Uterus (tissue), 4 donors: ENCODE data around the gene PCDHGA6. TPM values are rescaled to one million over a fixed set of nuclear protein-coding genes. Genes with fewer than 3 reads are reported as not detected.
"Not testable (repeated sequence)": the region's sequence is repeated elsewhere in the genome, so short reads cannot be mapped to it uniquely, and the experiment has no call there.

Experiments used
- DNase-seq, 2 donors: peaks; one replicate each; pipeline ENCODE4 v3.0.0-alpha.2; 2019 to 2020
- H3K27ac ChIP-seq, 2 donors: fragments of 200-600 bp; sonication (generic); 1 replicate in 1 of 2; 2 replicates in 1 of 2; pipeline ENCODE4 v1.5.1; 2016 to 2018
- H3K27me3 ChIP-seq, 2 donors: fragments of 200-600 bp; sonication (generic); one replicate each; pipeline ENCODE4 v1.5.1; 2018 to 2019; ENCODE audit warnings: control low read depth in 1 of 2
- H3K36me3 ChIP-seq, 2 donors: fragments of 200-600 bp; sonication (generic); one replicate each; pipeline ENCODE4 v1.5.1; 2019; ENCODE audit warnings: control low read depth in 1 of 2
- H3K4me1 ChIP-seq, 2 donors: fragments of 200-600 bp; sonication (generic); one replicate each; pipeline ENCODE4 v1.5.1; 2018 to 2019; ENCODE audit warnings: control low read depth in 1 of 2
- H3K4me3 ChIP-seq, 2 donors: fragments of 200-600 bp; sonication (generic); 1 replicate in 1 of 2; 2 replicates in 1 of 2; pipeline ENCODE4 v1.5.1; 2018 to 2019; ENCODE audit warnings: mild to moderate bottlenecking in 1 of 2
- H3K9me3 ChIP-seq, 2 donors: fragments of 200-600 bp; sonication (generic); one replicate each; pipeline ENCODE4 v1.5.1; 2019; ENCODE audit warnings: control low read depth in 1 of 2
- POLR2A ChIP-seq, 2 donors: fragments of 450-650 bp; IDR thresholded peaks; one replicate each; pipeline ENCODE4 v1.6.1; 2016; ENCODE audit warnings: antibody characterized with exemption in 2 of 2, mild to moderate bottlenecking in 1 of 2, moderate library complexity in 1 of 2
- intact Hi-C: fragments of 100-400 bp; cut with DNase I; formaldehyde crosslinking; loops from one replicate; pipeline ENCODE4 v1.15.1; 2023; ENCODE audit warnings: low total_unique reads
- total RNA-seq, 4 donors: library from RNA; depleted of rRNA in 3 of 4; stranded (reverse); fragments of >200 nt in 3 of 4; gene quantifications; one replicate each; pipeline versions ENCODE4 v1.1.0 to v1.2.4, GENCODE V29; 2014 to 2023
- TF ChIP-seq, protein P1 (sequence below), 4 experiments: fragments of 200-600 bp in 2 of 4; fragments of 450-650 bp in 2 of 4; sonication (generic) in 2 of 4; IDR thresholded peaks; one replicate each; pipeline ENCODE4 v1.5.1; 2016 to 2019; ENCODE audit warnings: antibody characterized with exemption in 4 of 4, mild to moderate bottlenecking in 2 of 4, moderate library complexity in 1 of 4
- donor health status: DM: yes; HTN: yes; CAD: no.

PCDHGA6 gene
- total RNA-seq, 4 donors from 2014 or later = 4.4 to 16.6 (median 14.3) TPM

DNA sequence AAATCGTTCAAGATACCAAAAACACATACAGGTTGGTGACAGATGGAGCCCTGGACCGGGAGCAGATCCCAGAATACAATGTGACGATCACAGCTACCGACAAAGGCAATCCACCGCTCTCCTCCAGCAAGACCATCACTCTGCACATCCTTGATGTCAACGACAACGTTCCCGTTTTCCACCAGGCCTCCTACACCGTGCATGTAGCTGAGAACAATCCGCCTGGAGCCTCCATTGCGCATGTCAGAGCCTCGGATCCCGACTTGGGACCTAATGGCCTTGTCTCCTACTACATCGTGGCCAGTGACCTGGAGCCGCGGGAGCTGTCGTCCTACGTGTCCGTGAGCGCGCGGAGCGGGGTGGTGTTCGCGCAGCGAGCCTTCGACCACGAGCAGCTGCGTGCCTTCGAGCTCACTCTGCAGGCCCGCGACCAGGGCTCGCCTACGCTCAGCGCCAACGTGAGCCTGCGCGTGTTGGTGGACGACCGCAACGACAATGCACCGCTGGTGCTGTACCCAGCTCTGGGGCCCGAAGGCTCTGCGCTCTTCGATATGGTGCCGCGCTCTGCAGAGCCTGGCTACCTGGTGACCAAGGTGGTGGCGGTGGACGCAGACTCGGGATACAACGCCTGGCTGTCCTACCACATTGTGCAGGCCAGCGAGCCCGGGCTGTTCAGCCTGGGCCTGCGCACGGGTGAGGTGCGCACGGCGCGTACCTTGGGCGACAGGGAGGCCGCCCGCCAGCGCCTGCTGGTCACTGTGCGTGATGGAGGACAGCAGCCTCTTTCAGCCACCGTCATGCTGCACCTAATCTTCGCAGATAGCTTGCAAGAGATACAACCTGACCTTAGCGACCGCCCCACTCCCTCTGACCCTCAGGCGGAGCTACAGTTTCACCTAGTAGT, 1.9 kb upstream of the PCDHGA6 start:
- H3K27ac ChIP-seq = no peak overlapping the region
- no peak for DNase-seq
- intact Hi-C loops = no loop called here
- no peaks in the 10 kb centered on the region for H3K36me3 ChIP-seq
- H3K4me1 ChIP-seq = no peaks in the 10 kb centered on the region
- peaks cover 5 to 92% of the 10 kb centered on the region in 2 donors for H3K9me3 ChIP-seq
- H3K27me3 ChIP-seq = no peaks in the 10 kb centered on the region
- no peak overlapping the region for H3K4me3 ChIP-seq
- TF ChIP-seq POLR2A (IDR thresholded peaks at IDR 0.05) = no peak
- TF ChIP-seq, protein P1, sequence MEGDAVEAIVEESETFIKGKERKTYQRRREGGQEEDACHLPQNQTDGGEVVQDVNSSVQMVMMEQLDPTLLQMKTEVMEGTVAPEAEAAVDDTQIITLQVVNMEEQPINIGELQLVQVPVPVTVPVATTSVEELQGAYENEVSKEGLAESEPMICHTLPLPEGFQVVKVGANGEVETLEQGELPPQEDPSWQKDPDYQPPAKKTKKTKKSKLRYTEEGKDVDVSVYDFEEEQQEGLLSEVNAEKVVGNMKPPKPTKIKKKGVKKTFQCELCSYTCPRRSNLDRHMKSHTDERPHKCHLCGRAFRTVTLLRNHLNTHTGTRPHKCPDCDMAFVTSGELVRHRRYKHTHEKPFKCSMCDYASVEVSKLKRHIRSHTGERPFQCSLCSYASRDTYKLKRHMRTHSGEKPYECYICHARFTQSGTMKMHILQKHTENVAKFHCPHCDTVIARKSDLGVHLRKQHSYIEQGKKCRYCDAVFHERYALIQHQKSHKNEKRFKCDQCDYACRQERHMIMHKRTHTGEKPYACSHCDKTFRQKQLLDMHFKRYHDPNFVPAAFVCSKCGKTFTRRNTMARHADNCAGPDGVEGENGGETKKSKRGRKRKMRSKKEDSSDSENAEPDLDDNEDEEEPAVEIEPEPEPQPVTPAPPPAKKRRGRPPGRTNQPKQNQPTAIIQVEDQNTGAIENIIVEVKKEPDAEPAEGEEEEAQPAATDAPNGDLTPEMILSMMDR (IDR thresholded peaks at IDR 0.05) = no peak

- Histone ChIP-seq H3K4me1 (no peaks in the 10 kb centered on the region), H3K27me3 (no peaks in the 10 kb centered on the region), H3K36me3 (no peaks in the 10 kb centered on the region), H3K27ac (no peak overlapping the region), H3K4me3 (no peak overlapping the region), H3K9me3 (peaks cover 5 to 93% of the 10 kb centered on the region in 2 donors)
- no peak for DNase-seq
- intact Hi-C loops = no loop called here
- TF ChIP-seq, protein P1 (IDR thresholded peaks at IDR 0.05) = no peak
- no peak for TF ChIP-seq POLR2A (IDR thresholded peaks at IDR 0.05)
These were observed 936 bp downstream of the PCDHGA6 start for GRCh38 chr5:141374627-141375026.

GRCh38 chr5:141375444-141376155, 1.9 kb downstream of the PCDHGA6 start:
- intact Hi-C loops, H3K4me3 ChIP-seq, H3K36me3 ChIP-seq, H3K27me3 ChIP-seq, H3K4me1 ChIP-seq, DNase-seq, H3K27ac ChIP-seq: not testable (repeated sequence)
- peaks cover 5 to 91% of the 10 kb centered on the region in 2 donors for H3K9me3 ChIP-seq

DNA sequence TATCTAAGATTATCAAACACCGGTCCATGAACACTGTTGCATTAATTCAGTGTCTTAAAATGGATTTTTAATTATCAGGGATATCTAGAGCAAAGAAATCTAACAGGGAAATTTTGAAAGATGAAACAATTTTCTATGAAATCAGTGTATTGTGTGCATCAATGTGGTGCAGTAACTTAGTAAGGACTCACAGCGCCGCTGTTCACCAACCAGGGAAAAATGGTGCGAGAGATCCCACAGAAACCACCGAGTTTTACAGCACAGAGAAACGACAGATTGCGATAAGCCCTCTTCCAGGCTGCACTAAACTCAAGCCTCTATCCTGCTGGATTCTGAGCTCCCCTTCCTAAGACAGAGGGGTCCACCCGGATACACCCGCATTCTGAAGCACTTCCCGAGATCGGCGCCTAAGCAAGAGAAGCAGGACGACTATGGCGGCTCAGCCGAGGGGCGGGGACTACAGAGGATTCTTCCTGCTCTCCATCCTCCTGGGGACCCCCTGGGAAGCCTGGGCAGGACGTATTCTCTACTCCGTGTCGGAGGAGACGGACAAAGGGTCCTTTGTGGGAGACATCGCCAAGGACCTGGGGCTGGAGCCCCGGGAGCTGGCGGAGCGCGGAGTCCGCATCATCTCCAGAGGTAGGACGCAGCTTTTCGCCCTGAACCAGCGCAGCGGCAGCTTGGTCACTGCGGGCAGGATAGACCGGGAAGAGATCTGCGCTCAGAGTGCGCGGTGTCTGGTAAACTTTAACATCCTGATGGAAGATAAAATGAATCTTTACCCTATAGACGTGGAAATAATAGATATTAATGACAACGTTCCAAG, 9.0 kb downstream of the PCDHGA6 start, which contains the start of gene PCDHGA7:
Gene PCDHGA7 (plus strand): TSS at position 274 of the 826 bp plus-strand sequence. CDS start 158 bp downstream, at position 432.
- H3K36me3 ChIP-seq = no peaks in the 10 kb centered on the region
- H3K9me3 ChIP-seq = peaks cover 0 to 90% of the 10 kb centered on the region in 2 donors
- no peak for DNase-seq
- no peaks in the 10 kb centered on the region for H3K27me3 ChIP-seq
- no peak within 1 kb of the TSS for H3K27ac ChIP-seq
- H3K4me1 ChIP-seq = no peaks in the 10 kb centered on the region
- no peak for TF ChIP-seq POLR2A (IDR thresholded peaks at IDR 0.05)
- TF ChIP-seq, protein P1 (IDR thresholded peaks at IDR 0.05) = no peak
- H3K4me3 ChIP-seq = no peak within 1 kb of the TSS
- intact Hi-C loops = no loop called here

DNA sequence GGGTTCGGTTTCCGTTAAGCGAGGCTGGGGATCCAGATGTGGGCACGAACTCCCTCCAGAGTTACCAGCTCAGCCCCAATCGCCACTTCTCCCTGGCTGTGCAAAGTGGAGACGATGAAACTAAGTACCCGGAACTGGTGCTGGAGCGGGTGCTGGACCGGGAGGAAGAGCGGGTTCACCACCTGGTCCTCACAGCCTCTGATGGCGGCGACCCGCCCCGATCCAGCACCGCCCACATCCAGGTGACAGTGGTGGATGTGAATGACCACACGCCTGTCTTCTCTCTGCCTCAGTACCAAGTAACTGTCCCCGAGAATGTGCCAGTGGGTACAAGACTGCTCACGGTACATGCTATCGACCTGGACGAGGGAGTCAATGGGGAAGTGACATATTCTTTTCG, 9.7 kb downstream of the PCDHGA6 start:
- no peaks in the 10 kb centered on the region for H3K27me3 ChIP-seq
- H3K9me3 ChIP-seq = peaks cover 0 to 86% of the 10 kb centered on the region in 2 donors
- no peak overlapping the region for H3K27ac ChIP-seq
- no peaks in the 10 kb centered on the region for H3K4me1 ChIP-seq
- no peak overlapping the region for H3K4me3 ChIP-seq
- intact Hi-C loops = no loop called here
- no peaks in the 10 kb centered on the region for H3K36me3 ChIP-seq
- DNase-seq = no peak
- TF ChIP-seq POLR2A (IDR thresholded peaks at IDR 0.05) = no peak
- TF ChIP-seq, protein P1 (IDR thresholded peaks at IDR 0.05) = no peak
